ENCODE data around the gene ETV3. TPM values are rescaled to one million over a fixed set of nuclear protein-coding genes. Genes with fewer than 3 reads are reported as not detected.

The ETV3 gene
- total and polyA plus RNA-seq, 2 of the 4 experiments (the other 2 are of a cell fraction), result 6.4 to 14.7 TPM

- in situ Hi-C loops (cut with MboI; ENCODE audit: low sequenced_read_pairs), result no loop called here
- peak overlapping the region; percentile 99 for H2BK20ac ChIP-seq (ENCODE audit: low read depth, low read length)
- H3K27ac ChIP-seq (ENCODE audit: insufficient read depth, low read length), result no peak overlapping the region; the same call in 1 of the 2 replicates
- no peak for TF ChIP-seq POLR2A (IDR thresholded peaks at IDR 0.05; ENCODE audit: low read depth, low read length)
- TF ChIP-seq RCOR1 (IDR thresholded peaks at IDR 0.05; ENCODE audit: insufficient replicate concordance, low read length), result no peak
- TF ChIP-seq BHLHE40 (IDR thresholded peaks at IDR 0.05; ENCODE audit: low read depth, low read length), result no peak
- TF ChIP-seq MXI1 (IDR thresholded peaks at IDR 0.05; ENCODE audit: borderline replicate concordance, low read depth, low read length), result no peak
- TF ChIP-seq FOS (IDR thresholded peaks at IDR 0.05; ENCODE audit: low read depth, low read length), result no peak
- TF ChIP-seq SMC3 (IDR thresholded peaks at IDR 0.05; ENCODE audit: low read depth, low read length), result no peak
- TF ChIP-seq MAZ (IDR thresholded peaks at IDR 0.05; ENCODE audit: borderline replicate concordance, low read depth, low read length), result no peak
- TF ChIP-seq MAFK (IDR thresholded peaks at IDR 0.05; ENCODE audit: low read depth, low read length), result no peak
- no peak for TF ChIP-seq CHD1 (IDR thresholded peaks at IDR 0.05; ENCODE audit: low read depth, low read length)
- TF ChIP-seq CTCF (conservative IDR thresholded peaks at IDR 0.05; ENCODE audit: low read depth, low read length), result no peak
- no peak for TF ChIP-seq USF2 (IDR thresholded peaks at IDR 0.05; ENCODE audit: low read depth, low read length)
- TF ChIP-seq RAD21 (IDR thresholded peaks at IDR 0.05; ENCODE audit: low read length), result no peak
- TF ChIP-seq CEBPB (IDR thresholded peaks at IDR 0.05; ENCODE audit: low read depth, low read length), result no peak
- no peak for TF ChIP-seq NFE2L2 (IDR thresholded peaks at IDR 0.05; ENCODE audit: low read depth, low read length)
- no peak for TF ChIP-seq RFX5 (IDR thresholded peaks at IDR 0.05; ENCODE audit: low read depth, low read length)
Observed at GRCh38 chr1:157105298-157105987, 32.8 kb downstream of the ETV3 start.

More at GRCh38 chr1:157105298-157105987, 32.8 kb downstream of the ETV3 start:
- no peak for ATAC-seq (ENCODE audit: low read depth)
- WGBS, 2 experiments (ENCODE audit: extremely low coverage in 2 of 2, insufficient read length in 1 of 2), result 55% methylated on average over 6 of the region's 14 CpGs; no CpG with 5 or more reads in 1 of the 2 experiments
- Histone ChIP-seq H3K9ac (ENCODE audit: low read depth, low read length) (no peak overlapping the region), H3K4me1 (ENCODE audit: control insufficient read depth, insufficient read depth, low read length) (peaks cover 10% of the 10 kb centered on the region), H3K9me3 (ENCODE audit: control insufficient read depth, insufficient read depth, low read length) (no peaks in the 10 kb centered on the region), H3K36me3 (ENCODE audit: control insufficient read depth, insufficient read depth, low read length) (no peaks in the 10 kb centered on the region), H3K4me2 (ENCODE audit: low read depth, low read length) (no peak overlapping the region), H3K79me1 (ENCODE audit: low read depth in 1 of 2, low read length in 2 of 2) (no peaks in the 10 kb centered on the region), H3K14ac (replicated peaks; ENCODE audit: low read depth, low read length) (peak overlapping the region; percentile 98), H4K20me1 (ENCODE audit: insufficient read depth, low read length) (no peaks in the 10 kb centered on the region), H3K18ac (ENCODE audit: low read depth, low read length) (peak overlapping the region; percentile 86; the same call in 1 of the 2 replicates), H3K4me3 (ENCODE audit: insufficient read depth, low read depth, low read length) (no peak overlapping the region), H2AK9ac (replicated peaks; ENCODE audit: low read depth, low read length, poor library complexity) (peak overlapping the region; percentile 83), H2AK5ac (ENCODE audit: low read depth, low read length) (peak overlapping the region; percentile 72), H4K8ac (ENCODE audit: low read depth in 2 of 2, low read length in 2 of 2) (peak overlapping the region; percentile 94 to 100), H3K4ac (ENCODE audit: low read depth, low read length) (peak overlapping the region; percentile 95), H3K9me1 (ENCODE audit: insufficient read depth, low read length) (peaks cover 22% of the 10 kb centered on the region), H3K56ac (ENCODE audit: extremely low read depth, insufficient read depth, low read length) (no peak overlapping the region), H2BK5ac (ENCODE audit: low read depth, low read length, poor library complexity, severe bottlenecking) (peak overlapping the region; percentile 93), H3K23ac (ENCODE audit: low read depth, low read length) (peak overlapping the region; percentile 93; the same call in 1 of the 2 replicates), H2BK15ac (ENCODE audit: low read depth, low read length) (peak overlapping the region; percentile 94; the same call in 2 of the 3 replicates), H4K5ac (ENCODE audit: low read depth, low read length) (peak overlapping the region; percentile 99), H3K27me3 (ENCODE audit: control insufficient read depth, insufficient read depth, low read length) (no peaks in the 10 kb centered on the region), H2AFZ (replicated peaks; ENCODE audit: low read length, poor library complexity) (peak overlapping the region; percentile 96), H4K91ac (ENCODE audit: insufficient read depth, low read depth, low read length) (peak overlapping the region; percentile 94), H2BK120ac (ENCODE audit: low read depth, low read length) (peak overlapping the region; percentile 98)
- DNase-seq, result no peak
- CTCF ChIA-PET, result interaction anchor here (3.0 kb wide), 1 partner anchor 15 kb away, joined by 9 read pairs; no protein-coding TSS in a partner anchor
- BruUV-seq (replicated peaks), result no TSS peak
- dilution Hi-C loops (cut with HindIII; ENCODE audit: low sequenced_read_pairs, unreplicated experiment) (no loop called here), intact Hi-C loops (cut with micrococcal nuclease) (no loop called here)
- POLR2A ChIA-PET (ENCODE audit: unreplicated experiment), result interaction anchor here (1.5 kb wide), 1 partner anchor 15 kb away, joined by 4 read pairs; no protein-coding TSS in a partner anchor
